ENCODE data around the gene SARNP.

DNA sequence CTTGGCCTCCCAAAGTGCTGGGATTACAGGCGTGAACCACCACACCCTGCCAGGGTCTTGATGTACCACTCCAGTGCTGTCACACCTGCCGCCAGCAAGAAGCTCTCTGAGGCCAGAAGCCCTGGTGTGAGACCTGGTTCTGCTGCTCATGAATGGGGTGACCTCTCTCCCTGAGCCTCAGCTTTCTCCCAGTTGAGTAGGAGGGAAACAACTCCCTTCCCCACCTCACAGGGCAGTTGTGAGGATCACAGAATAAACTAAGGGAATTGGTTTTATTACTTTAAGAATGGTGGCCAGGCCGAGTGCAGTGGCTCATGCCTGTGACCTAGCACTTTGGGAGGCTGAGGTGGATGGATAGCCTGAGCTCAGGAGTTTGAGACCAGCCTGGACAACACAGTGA lies 82.9 kb downstream of the SARNP start:
- TF ChIP-seq POLR2AphosphoS5 (IDR thresholded peaks at IDR 0.05; ENCODE audit: low read depth, low read length) (no peak), POLR2A (IDR thresholded peaks at IDR 0.05; ENCODE audit: low read depth, low read length) (no peak), SPI1 (IDR thresholded peaks at IDR 0.05; ENCODE audit: low read depth, low read length) (no peak), TAF1 (IDR thresholded peaks at IDR 0.05; ENCODE audit: low read depth, low read length) (no peak), PAX5 (IDR thresholded peaks at IDR 0.05; ENCODE audit: insufficient read depth, low read length, severe bottlenecking) (no peak), POU2F2 (IDR thresholded peaks at IDR 0.05; ENCODE audit: low read depth, low read length) (no peak)
